HCT116 (cell line): ENCODE results near the gene CNTN5. TPM values are rescaled to one million over a fixed set of nuclear protein-coding genes. Genes with fewer than 3 reads are reported as not detected.

Source experiments
- ATAC-seq: fragments of 200-7000 bp; cut with Tn5 transposase; 2 replicates; pipeline ENCODE4 v1.9.1; 2020; ENCODE audit warnings: mild to moderate bottlenecking, moderate library complexity
- BruUV-seq: library from RNA; stranded (reverse); fragments of 400-500 nt; replicated peaks from 2 replicates; lab custom pipeline; 2021; lab: Mats Ljungman, UMichigan
- CTCF ChIA-PET: fragments of 300-600 bp; sonication (Branson Sonifier 250); formaldehyde crosslinking; loops from one replicate; lab custom pipeline; 2021; ENCODE audit warnings: antibody characterized with exemption; lab: Charles Lee
- POLR2A ChIA-PET: fragments of 300-600, 350-600 bp; sonication (Branson Sonifier 250); formaldehyde crosslinking; loops from one replicate; lab custom pipeline; 2021; ENCODE audit warnings: antibody characterized with exemption; lab: Charles Lee
- RAD21 ChIA-PET, 2 experiments: fragments of 300-600 bp; sonication (Branson Sonifier 250); formaldehyde crosslinking; loops; one replicate each; lab custom pipeline; 2023; ENCODE audit warnings: low total read pairs in 2 of 2; ENCODE audit not compliant: uncharacterized antibody in 2 of 2, unreplicated experiment in 2 of 2, low non-redundant PET in 1 of 2; lab: Charles Lee
- DNase-seq: peaks from one replicate; pipeline ENCODE4 v3.0.0-alpha.2; 2010; ENCODE audit warnings: low read depth, low spot score
- H2AFZ ChIP-seq: fragments of 200-600 bp; shearing (Covaris generic), sonication (generic); 2 replicates; pipeline ENCODE4 v1.6.1; 2017; ENCODE audit warnings: low read depth, mixed run types, mixed read lengths, antibody characterized with exemption, low read length; ENCODE audit not compliant: poor library complexity, severe bottlenecking
- H3K27ac ChIP-seq: 2 replicates; pipeline ENCODE4 v1.5.1; 2012; ENCODE audit warnings: low read depth, low read length
- H3K27me3 ChIP-seq: fragments of 200-600 bp; sonication (generic); 2 replicates; pipeline ENCODE4 v1.6.1; 2016; ENCODE audit warnings: mixed run types, low read length, mixed read lengths; ENCODE audit not compliant: insufficient read depth
- H3K36me3 ChIP-seq, 2 experiments: fragments of 200-500 bp in 1 of 2; fragments of 200-600 bp in 1 of 2; sonication (Bioruptor generic) in 1 of 2; sonication (generic) in 1 of 2; 2 replicates each; pipeline versions ENCODE4 v1.5.1 to v1.6.1; 2014 to 2016; ENCODE audit warnings: low read length in 2 of 2, inconsistent platforms in 1 of 2, mixed read lengths in 1 of 2, mixed run types in 1 of 2; ENCODE audit not compliant: insufficient read depth in 2 of 2, control insufficient read depth in 1 of 2
- H3K4me1 ChIP-seq, 2 experiments: fragments of 200-600 bp in 1 of 2; sonication (generic) in 1 of 2; 2 replicates each; pipeline versions ENCODE4 v1.5.1 to v1.6.1; 2012 to 2017; ENCODE audit warnings: low read length in 2 of 2, inconsistent platforms in 1 of 2, mild to moderate bottlenecking in 1 of 2, mixed read lengths in 1 of 2, mixed run types in 1 of 2, moderate library complexity in 1 of 2; ENCODE audit not compliant: insufficient read depth in 2 of 2, control insufficient read depth in 1 of 2
- H3K4me2 ChIP-seq: fragments of 200-600 bp; sonication (generic); 2 replicates; pipeline ENCODE4 v1.6.1; 2017; ENCODE audit warnings: mixed run types, low read length, mixed read lengths
- H3K4me3 ChIP-seq, 2 experiments: fragments of 200-600 bp in 1 of 2; sonication (generic) in 1 of 2; replicated peaks in 1 of 2; 2 replicates each; pipeline ENCODE4 v1.5.1; 2011 to 2016; ENCODE audit warnings: low read length in 2 of 2, control low read depth in 1 of 2, low read depth in 1 of 2, mild to moderate bottlenecking in 1 of 2, mixed read lengths in 1 of 2, mixed run types in 1 of 2
- H3K79me2 ChIP-seq: fragments of 200-600 bp; sonication (generic); 2 replicates; pipeline ENCODE4 v1.6.1; 2017; ENCODE audit warnings: mild to moderate bottlenecking, mixed run types, low read length, moderate library complexity, mixed read lengths; ENCODE audit not compliant: insufficient read depth
- H3K9ac ChIP-seq: fragments of 200-600 bp; sonication (generic); 2 replicates; pipeline ENCODE4 v1.6.1; 2016; ENCODE audit warnings: low read length, mixed read lengths
- H3K9me2 ChIP-seq: fragments of 200-600 bp; sonication (generic), shearing (Covaris generic); 2 replicates; pipeline ENCODE4 v1.6.1; 2017; ENCODE audit warnings: mixed run types, mild to moderate bottlenecking, moderate library complexity; ENCODE audit not compliant: insufficient read depth
- H3K9me3 ChIP-seq, 2 experiments: fragments of 200-500 bp in 1 of 2; fragments of 200-600 bp in 1 of 2; sonication (Bioruptor generic) in 1 of 2; sonication (generic) in 1 of 2; 2 replicates each; pipeline ENCODE4 v1.6.1; 2014 to 2017; ENCODE audit warnings: low read length in 2 of 2, mixed read lengths in 2 of 2, inconsistent platforms in 1 of 2, low read depth in 1 of 2, mild to moderate bottlenecking in 1 of 2, mixed run types in 1 of 2, moderate library complexity in 1 of 2; ENCODE audit not compliant: control insufficient read depth in 1 of 2, insufficient read depth in 1 of 2
- H4K20me1 ChIP-seq: fragments of 200-600 bp; sonication (generic), shearing (Covaris generic); 2 replicates; pipeline ENCODE4 v1.6.1; 2017; ENCODE audit warnings: mixed run types, mild to moderate bottlenecking, moderate library complexity; ENCODE audit not compliant: insufficient read depth
- CBX3 ChIP-seq: IDR thresholded peaks from 2 replicates; pipeline ENCODE4 v1.6.1; 2012; ENCODE audit warnings: low read depth
- CEBPB ChIP-seq: IDR thresholded peaks from 2 replicates; pipeline ENCODE4 v1.6.1; 2012; ENCODE audit warnings: low read depth
- CTCF ChIP-seq, 3 experiments: fragments of 200-600 bp in 1 of 3; sonication (generic) in 1 of 3; IDR thresholded peaks in 2 of 3; conservative IDR thresholded peaks in 1 of 3; 2 replicates each; pipeline ENCODE4 v1.5.1; 2012 to 2017; ENCODE audit warnings: low read depth in 2 of 3, low read length in 2 of 3, antibody characterized with exemption in 1 of 3, borderline replicate concordance in 1 of 3, control low read depth in 1 of 3, mild to moderate bottlenecking in 1 of 3, mixed read lengths in 1 of 3, mixed run types in 1 of 3, moderate library complexity in 1 of 3; ENCODE audit not compliant: insufficient read depth in 1 of 3
- ELF1 ChIP-seq: IDR thresholded peaks from 2 replicates; pipeline ENCODE4 v1.6.1; 2012; ENCODE audit warnings: low read depth, borderline replicate concordance
- EZH2 ChIP-seq: fragments of 200-600 bp; sonication (generic); IDR thresholded peaks from 2 replicates; pipeline ENCODE4 v1.6.1; 2017; ENCODE audit warnings: antibody characterized with exemption, mixed run types
- EZH2phosphoT487 ChIP-seq: fragments of 200-600 bp; IDR thresholded peaks from 2 replicates; pipeline ENCODE4 v1.6.1; 2018; ENCODE audit warnings: antibody characterized with exemption, borderline replicate concordance
- FOSL1 ChIP-seq: IDR thresholded peaks from 2 replicates; pipeline ENCODE4 v1.6.1; 2012; ENCODE audit warnings: low read depth
- JUND ChIP-seq: IDR thresholded peaks from 2 replicates; pipeline ENCODE4 v1.6.1; 2012
- MAX ChIP-seq: IDR thresholded peaks from 2 replicates; pipeline ENCODE4 v1.6.1; 2012
- POLR2A ChIP-seq: IDR thresholded peaks from 2 replicates; pipeline ENCODE4 v1.7.0; 2011; ENCODE audit warnings: borderline replicate concordance; ENCODE audit not compliant: insufficient read depth, insufficient read length; ENCODE audit errors: extremely low read depth
- POLR2AphosphoS5 ChIP-seq: IDR thresholded peaks from 2 replicates; pipeline ENCODE4 v1.6.1; 2011; ENCODE audit warnings: mild to moderate bottlenecking, low read depth, low read length, moderate library complexity
- RAD21 ChIP-seq: IDR thresholded peaks from 2 replicates; pipeline ENCODE4 v1.6.1; 2012; ENCODE audit warnings: low read depth, mild to moderate bottlenecking
- SRF ChIP-seq: IDR thresholded peaks from 2 replicates; pipeline ENCODE4 v1.6.1; 2012; ENCODE audit warnings: low read depth
- YY1 ChIP-seq: IDR thresholded peaks from 2 replicates; pipeline ENCODE4 v1.6.1; 2011; ENCODE audit warnings: low read length, low read depth, moderate library complexity, mild to moderate bottlenecking; ENCODE audit not compliant: insufficient replicate concordance; ENCODE audit errors: extremely low read depth
- ZBTB33 ChIP-seq: IDR thresholded peaks from 2 replicates; pipeline ENCODE4 v1.6.1; 2011; ENCODE audit warnings: mild to moderate bottlenecking, low read length, moderate library complexity; ENCODE audit not compliant: insufficient replicate concordance; ENCODE audit errors: extremely low read depth
- ZFX ChIP-seq: fragments of 450-650 bp; IDR thresholded peaks from 2 replicates; pipeline ENCODE4 v1.6.1; 2017
- ZNF274 ChIP-seq: fragments of 200-500 bp; sonication (Bioruptor generic); IDR thresholded peaks from 2 replicates; pipeline ENCODE4 v1.6.1; 2014; ENCODE audit warnings: mild to moderate bottlenecking, low read depth, low read length, inconsistent platforms
- intact Hi-C: fragments of 100-400 bp; cut with micrococcal nuclease; formaldehyde crosslinking; loops from 2 replicates; pipeline ENCODE4 v1.10.0; 2022
- total RNA-seq: library from RNA; stranded (reverse); gene quantifications from one replicate; pipeline ENCODE4 v1.2.1, GENCODE V29; 2021; ENCODE audit not compliant: unreplicated experiment
- TF ChIP-seq, protein P1 (sequence below): IDR thresholded peaks from 2 replicates; pipeline ENCODE4 v1.6.1; 2012; ENCODE audit warnings: low read depth

Gene CNTN5
- total RNA-seq, 1 experiment from 2014 or later, result not detected

DNA sequence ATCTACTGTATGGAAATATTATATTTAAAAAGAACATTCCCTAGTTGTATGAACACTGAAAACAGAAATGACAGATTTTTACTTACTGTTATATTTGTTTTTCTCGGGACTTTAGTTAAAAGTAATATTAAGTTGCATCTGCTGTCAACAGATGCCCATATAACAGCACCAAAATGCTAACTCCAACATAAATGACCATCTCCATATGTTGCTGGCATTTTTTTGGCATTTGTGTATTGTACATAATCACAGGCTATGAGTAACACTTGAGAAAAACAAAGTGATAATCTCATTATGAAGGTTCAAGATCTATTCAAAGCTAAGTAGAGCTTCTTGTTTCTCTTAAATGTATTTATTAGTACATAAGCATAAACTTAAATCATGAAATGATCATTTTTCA is 172.0 kb downstream of the CNTN5 start:
- no TSS peak for BruUV-seq
- Histone ChIP-seq H3K27me3 (no peaks in the 10 kb centered on the region), H3K4me3 (no peak overlapping the region), H2AFZ (no peak overlapping the region), H3K4me1 (no peaks in the 10 kb centered on the region), H3K79me2 (no peaks in the 10 kb centered on the region), H3K4me2 (no peak overlapping the region), H3K36me3 (no peaks in the 10 kb centered on the region), H3K27ac (no peak overlapping the region), H3K9me3 (peaks cover 0 to 14% of the 10 kb centered on the region in 2 experiments; a peak in 3 of 4 replicates), H3K9me2 (no peaks in the 10 kb centered on the region), H4K20me1 (no peaks in the 10 kb centered on the region), H3K9ac (no peak overlapping the region)
- intact Hi-C loops, result no loop called here
- TF ChIP-seq POLR2AphosphoS5 (no peak), MAX (no peak), ZFX (no peak), CEBPB (no peak), FOSL1 (no peak), EZH2phosphoT487 (no peak), CTCF (IDR thresholded peaks at IDR 0.05 in 2 of 3, conservative IDR thresholded peaks at IDR 0.05 in 1 of 3; ENCODE audit: borderline replicate concordance in 1 of 3, insufficient read depth in 1 of 3, low read depth in 2 of 3, low read length in 2 of 3) (no peak), ELF1 (no peak), JUND (no peak), POLR2A (no peak), ZNF274 (no peak), YY1 (no peak), ZBTB33 (no peak), EZH2 (no peak), RAD21 (no peak), SRF (no peak), CBX3 (no peak)
- TF ChIP-seq, protein P1, sequence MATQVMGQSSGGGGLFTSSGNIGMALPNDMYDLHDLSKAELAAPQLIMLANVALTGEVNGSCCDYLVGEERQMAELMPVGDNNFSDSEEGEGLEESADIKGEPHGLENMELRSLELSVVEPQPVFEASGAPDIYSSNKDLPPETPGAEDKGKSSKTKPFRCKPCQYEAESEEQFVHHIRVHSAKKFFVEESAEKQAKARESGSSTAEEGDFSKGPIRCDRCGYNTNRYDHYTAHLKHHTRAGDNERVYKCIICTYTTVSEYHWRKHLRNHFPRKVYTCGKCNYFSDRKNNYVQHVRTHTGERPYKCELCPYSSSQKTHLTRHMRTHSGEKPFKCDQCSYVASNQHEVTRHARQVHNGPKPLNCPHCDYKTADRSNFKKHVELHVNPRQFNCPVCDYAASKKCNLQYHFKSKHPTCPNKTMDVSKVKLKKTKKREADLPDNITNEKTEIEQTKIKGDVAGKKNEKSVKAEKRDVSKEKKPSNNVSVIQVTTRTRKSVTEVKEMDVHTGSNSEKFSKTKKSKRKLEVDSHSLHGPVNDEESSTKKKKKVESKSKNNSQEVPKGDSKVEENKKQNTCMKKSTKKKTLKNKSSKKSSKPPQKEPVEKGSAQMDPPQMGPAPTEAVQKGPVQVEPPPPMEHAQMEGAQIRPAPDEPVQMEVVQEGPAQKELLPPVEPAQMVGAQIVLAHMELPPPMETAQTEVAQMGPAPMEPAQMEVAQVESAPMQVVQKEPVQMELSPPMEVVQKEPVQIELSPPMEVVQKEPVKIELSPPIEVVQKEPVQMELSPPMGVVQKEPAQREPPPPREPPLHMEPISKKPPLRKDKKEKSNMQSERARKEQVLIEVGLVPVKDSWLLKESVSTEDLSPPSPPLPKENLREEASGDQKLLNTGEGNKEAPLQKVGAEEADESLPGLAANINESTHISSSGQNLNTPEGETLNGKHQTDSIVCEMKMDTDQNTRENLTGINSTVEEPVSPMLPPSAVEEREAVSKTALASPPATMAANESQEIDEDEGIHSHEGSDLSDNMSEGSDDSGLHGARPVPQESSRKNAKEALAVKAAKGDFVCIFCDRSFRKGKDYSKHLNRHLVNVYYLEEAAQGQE, result no peak
- ChIA-PET POLR2A (no interaction called here), RAD21 (no interaction called here), CTCF (no interaction called here)
- ATAC-seq, result no peak
- no peak for DNase-seq
